ENCODE data around the gene BCAP29.

The BCAP29 gene

DNA sequence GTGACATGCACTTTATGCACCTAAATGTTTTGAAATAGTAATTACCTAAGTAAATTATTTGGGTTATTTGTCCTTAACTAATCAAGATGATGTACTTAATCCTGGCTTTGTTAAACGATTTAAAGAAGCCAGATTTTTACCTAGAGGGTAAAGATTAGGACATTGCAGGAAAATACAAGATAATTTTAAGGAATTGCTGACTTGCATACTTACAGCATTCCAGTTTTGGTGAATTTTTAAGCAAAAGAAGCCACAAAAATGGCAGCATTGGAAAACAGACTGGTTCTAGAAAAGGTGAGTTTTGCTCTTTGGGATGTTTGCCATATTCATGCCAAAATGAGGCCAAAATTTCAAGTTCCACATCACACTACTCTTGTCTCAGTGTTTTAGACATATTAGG lies 33.4 kb downstream of the BCAP29 start (continued):
- TF ChIP-seq, protein P1, sequence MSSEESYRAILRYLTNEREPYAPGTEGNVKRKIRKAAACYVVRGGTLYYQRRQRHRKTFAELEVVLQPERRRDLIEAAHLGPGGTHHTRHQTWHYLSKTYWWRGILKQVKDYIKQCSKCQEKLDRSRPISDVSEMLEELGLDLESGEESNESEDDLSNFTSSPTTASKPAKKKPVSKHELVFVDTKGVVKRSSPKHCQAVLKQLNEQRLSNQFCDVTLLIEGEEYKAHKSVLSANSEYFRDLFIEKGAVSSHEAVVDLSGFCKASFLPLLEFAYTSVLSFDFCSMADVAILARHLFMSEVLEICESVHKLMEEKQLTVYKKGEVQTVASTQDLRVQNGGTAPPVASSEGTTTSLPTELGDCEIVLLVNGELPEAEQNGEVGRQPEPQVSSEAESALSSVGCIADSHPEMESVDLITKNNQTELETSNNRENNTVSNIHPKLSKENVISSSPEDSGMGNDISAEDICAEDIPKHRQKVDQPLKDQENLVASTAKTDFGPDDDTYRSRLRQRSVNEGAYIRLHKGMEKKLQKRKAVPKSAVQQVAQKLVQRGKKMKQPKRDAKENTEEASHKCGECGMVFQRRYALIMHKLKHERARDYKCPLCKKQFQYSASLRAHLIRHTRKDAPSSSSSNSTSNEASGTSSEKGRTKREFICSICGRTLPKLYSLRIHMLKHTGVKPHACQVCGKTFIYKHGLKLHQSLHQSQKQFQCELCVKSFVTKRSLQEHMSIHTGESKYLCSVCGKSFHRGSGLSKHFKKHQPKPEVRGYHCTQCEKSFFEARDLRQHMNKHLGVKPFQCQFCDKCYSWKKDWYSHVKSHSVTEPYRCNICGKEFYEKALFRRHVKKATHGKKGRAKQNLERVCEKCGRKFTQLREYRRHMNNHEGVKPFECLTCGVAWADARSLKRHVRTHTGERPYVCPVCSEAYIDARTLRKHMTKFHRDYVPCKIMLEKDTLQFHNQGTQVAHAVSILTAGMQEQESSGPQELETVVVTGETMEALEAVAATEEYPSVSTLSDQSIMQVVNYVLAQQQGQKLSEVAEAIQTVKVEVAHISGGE (tag by site-specific recombination; conservative IDR thresholded peaks at IDR 0.05; ENCODE audit: low read depth) = no peak
- TF ChIP-seq, protein P2, sequence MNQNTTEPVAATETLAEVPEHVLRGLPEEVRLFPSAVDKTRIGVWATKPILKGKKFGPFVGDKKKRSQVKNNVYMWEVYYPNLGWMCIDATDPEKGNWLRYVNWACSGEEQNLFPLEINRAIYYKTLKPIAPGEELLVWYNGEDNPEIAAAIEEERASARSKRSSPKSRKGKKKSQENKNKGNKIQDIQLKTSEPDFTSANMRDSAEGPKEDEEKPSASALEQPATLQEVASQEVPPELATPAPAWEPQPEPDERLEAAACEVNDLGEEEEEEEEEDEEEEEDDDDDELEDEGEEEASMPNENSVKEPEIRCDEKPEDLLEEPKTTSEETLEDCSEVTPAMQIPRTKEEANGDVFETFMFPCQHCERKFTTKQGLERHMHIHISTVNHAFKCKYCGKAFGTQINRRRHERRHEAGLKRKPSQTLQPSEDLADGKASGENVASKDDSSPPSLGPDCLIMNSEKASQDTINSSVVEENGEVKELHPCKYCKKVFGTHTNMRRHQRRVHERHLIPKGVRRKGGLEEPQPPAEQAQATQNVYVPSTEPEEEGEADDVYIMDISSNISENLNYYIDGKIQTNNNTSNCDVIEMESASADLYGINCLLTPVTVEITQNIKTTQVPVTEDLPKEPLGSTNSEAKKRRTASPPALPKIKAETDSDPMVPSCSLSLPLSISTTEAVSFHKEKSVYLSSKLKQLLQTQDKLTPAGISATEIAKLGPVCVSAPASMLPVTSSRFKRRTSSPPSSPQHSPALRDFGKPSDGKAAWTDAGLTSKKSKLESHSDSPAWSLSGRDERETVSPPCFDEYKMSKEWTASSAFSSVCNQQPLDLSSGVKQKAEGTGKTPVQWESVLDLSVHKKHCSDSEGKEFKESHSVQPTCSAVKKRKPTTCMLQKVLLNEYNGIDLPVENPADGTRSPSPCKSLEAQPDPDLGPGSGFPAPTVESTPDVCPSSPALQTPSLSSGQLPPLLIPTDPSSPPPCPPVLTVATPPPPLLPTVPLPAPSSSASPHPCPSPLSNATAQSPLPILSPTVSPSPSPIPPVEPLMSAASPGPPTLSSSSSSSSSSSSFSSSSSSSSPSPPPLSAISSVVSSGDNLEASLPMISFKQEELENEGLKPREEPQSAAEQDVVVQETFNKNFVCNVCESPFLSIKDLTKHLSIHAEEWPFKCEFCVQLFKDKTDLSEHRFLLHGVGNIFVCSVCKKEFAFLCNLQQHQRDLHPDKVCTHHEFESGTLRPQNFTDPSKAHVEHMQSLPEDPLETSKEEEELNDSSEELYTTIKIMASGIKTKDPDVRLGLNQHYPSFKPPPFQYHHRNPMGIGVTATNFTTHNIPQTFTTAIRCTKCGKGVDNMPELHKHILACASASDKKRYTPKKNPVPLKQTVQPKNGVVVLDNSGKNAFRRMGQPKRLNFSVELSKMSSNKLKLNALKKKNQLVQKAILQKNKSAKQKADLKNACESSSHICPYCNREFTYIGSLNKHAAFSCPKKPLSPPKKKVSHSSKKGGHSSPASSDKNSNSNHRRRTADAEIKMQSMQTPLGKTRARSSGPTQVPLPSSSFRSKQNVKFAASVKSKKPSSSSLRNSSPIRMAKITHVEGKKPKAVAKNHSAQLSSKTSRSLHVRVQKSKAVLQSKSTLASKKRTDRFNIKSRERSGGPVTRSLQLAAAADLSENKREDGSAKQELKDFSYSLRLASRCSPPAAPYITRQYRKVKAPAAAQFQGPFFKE (tag by site-specific recombination; IDR thresholded peaks at IDR 0.05; ENCODE audit: borderline replicate concordance) = no peak

DNA sequence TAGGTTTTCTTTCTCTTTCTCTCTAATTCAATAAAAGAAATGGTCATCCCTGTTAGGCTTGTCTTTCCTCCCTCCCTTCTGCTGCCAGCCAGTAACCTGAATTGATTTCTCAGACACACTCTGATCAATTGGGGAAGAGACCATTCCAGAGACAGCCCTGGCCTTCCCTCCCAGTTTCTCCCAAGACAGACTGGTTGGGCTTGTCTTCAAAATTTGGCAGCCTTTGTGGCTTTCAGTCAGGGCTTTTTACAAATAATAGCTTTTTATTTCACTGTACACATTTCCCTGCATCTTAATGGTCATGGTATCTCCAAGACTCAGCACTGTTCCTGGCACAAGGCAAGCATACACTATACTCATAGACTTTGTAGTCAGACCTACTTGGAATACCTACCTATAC lies 33.9 kb downstream of the BCAP29 start:
- POLR2A ChIA-PET = no interaction called here
- H3K9me3 ChIP-seq (ENCODE audit: control insufficient read depth, insufficient read depth, low read depth, low read length) = no peaks in the 10 kb centered on the region
- TF ChIP-seq ZNF24 (tag by site-specific recombination; IDR thresholded peaks at IDR 0.05) = no peak
- TF ChIP-seq, protein P3, sequence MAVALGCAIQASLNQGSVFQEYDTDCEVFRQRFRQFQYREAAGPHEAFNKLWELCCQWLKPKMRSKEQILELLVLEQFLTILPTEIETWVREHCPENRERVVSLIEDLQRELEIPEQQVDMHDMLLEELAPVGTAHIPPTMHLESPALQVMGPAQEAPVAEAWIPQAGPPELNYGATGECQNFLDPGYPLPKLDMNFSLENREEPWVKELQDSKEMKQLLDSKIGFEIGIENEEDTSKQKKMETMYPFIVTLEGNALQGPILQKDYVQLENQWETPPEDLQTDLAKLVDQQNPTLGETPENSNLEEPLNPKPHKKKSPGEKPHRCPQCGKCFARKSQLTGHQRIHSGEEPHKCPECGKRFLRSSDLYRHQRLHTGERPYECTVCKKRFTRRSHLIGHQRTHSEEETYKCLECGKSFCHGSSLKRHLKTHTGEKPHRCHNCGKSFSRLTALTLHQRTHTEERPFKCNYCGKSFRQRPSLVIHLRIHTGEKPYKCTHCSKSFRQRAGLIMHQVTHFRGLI (tag by site-specific recombination; IDR thresholded peaks at IDR 0.05) = peak; percentile 95
- no peak for TF ChIP-seq ZNF48 (tag by site-specific recombination; IDR thresholded peaks at IDR 0.05)
- no peaks in the 10 kb centered on the region for H3K4me1 ChIP-seq (ENCODE audit: control insufficient read depth, insufficient read depth, low read length)
- no peak overlapping the region for H3K4me3 ChIP-seq (ENCODE audit: low read depth, low read length)
- CTCF ChIA-PET = no interaction called here
- no peak overlapping the region for H3K27ac ChIP-seq (ENCODE audit: extremely low read depth, low read depth, low read length)
- H3K36me3 ChIP-seq (ENCODE audit: control insufficient read depth in 2 of 2, insufficient read depth in 1 of 2, low read length in 2 of 2) = peaks cover 3 to 6% of the 10 kb centered on the region in 2 experiments

DNA sequence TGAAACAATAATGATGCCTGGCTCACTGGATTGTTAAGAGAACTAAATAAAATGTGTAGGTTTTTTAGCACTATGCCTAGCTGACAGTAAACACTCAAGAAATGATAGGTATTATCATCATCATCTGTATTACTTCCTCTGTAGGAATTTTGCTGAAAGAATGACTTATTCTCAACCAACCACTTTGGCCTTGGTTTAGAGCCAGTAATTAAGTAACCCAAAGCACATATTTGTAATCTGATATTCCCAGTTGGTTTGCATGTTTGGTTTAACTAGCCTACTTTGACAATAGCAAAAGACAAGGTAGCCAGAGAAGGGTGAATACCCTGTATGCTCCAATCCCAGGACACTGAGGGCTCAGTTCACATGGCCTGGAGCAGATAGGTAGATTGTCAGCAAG lies 34.4 kb downstream of the BCAP29 start:
- ChIA-PET POLR2A (no interaction called here), CTCF (interaction anchor here (0.6 kb wide), 1 partner anchor 1440 kb away, joined by 4 read pairs; no protein-coding TSS in a partner anchor)
- Histone ChIP-seq H3K9me3 (ENCODE audit: control insufficient read depth, insufficient read depth, low read depth, low read length) (no peaks in the 10 kb centered on the region), H3K36me3 (ENCODE audit: control insufficient read depth in 2 of 2, insufficient read depth in 1 of 2, low read length in 2 of 2) (peaks cover 3 to 6% of the 10 kb centered on the region in 2 experiments), H3K27ac (ENCODE audit: extremely low read depth, low read depth, low read length) (no peak overlapping the region), H3K4me1 (ENCODE audit: control insufficient read depth, insufficient read depth, low read length) (no peaks in the 10 kb centered on the region), H3K4me3 (ENCODE audit: low read depth, low read length) (no peak overlapping the region)
- TF ChIP-seq ZNF274 (IDR thresholded peaks at IDR 0.05; ENCODE audit: low read length) (no peak), ZNF274 (tag by site-specific recombination; IDR thresholded peaks at IDR 0.05; ENCODE audit: borderline replicate concordance) (no peak), ZFHX2 (tag by site-specific recombination; conservative IDR thresholded peaks at IDR 0.05) (no peak), SCRT1 (tag by site-specific recombination; IDR thresholded peaks at IDR 0.05; ENCODE audit: borderline replicate concordance) (no peak), ZNF391 (tag by site-specific recombination; IDR thresholded peaks at IDR 0.05; ENCODE audit: borderline replicate concordance, low read depth) (no peak), ZNF24 (tag by site-specific recombination; IDR thresholded peaks at IDR 0.05) (peak; percentile 45; the same call in 1 of the 2 replicates), ZNF221 (tag by site-specific recombination; IDR thresholded peaks at IDR 0.05; ENCODE audit: borderline replicate concordance) (no peak), ZNF157 (tag by site-specific recombination; IDR thresholded peaks at IDR 0.05) (no peak), SP7 (tag by site-specific recombination; IDR thresholded peaks at IDR 0.05) (peak; percentile 97)
- TF ChIP-seq, protein P4, sequence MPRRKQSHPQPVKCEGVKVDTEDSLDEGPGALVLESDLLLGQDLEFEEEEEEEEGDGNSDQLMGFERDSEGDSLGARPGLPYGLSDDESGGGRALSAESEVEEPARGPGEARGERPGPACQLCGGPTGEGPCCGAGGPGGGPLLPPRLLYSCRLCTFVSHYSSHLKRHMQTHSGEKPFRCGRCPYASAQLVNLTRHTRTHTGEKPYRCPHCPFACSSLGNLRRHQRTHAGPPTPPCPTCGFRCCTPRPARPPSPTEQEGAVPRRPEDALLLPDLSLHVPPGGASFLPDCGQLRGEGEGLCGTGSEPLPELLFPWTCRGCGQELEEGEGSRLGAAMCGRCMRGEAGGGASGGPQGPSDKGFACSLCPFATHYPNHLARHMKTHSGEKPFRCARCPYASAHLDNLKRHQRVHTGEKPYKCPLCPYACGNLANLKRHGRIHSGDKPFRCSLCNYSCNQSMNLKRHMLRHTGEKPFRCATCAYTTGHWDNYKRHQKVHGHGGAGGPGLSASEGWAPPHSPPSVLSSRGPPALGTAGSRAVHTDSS (tag by site-specific recombination; IDR thresholded peaks at IDR 0.05) = peak; percentile 62
- TF ChIP-seq, protein P5, sequence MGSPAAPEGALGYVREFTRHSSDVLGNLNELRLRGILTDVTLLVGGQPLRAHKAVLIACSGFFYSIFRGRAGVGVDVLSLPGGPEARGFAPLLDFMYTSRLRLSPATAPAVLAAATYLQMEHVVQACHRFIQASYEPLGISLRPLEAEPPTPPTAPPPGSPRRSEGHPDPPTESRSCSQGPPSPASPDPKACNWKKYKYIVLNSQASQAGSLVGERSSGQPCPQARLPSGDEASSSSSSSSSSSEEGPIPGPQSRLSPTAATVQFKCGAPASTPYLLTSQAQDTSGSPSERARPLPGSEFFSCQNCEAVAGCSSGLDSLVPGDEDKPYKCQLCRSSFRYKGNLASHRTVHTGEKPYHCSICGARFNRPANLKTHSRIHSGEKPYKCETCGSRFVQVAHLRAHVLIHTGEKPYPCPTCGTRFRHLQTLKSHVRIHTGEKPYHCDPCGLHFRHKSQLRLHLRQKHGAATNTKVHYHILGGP (tag by site-specific recombination; IDR thresholded peaks at IDR 0.05) = no peak
- TF ChIP-seq, protein P6, sequence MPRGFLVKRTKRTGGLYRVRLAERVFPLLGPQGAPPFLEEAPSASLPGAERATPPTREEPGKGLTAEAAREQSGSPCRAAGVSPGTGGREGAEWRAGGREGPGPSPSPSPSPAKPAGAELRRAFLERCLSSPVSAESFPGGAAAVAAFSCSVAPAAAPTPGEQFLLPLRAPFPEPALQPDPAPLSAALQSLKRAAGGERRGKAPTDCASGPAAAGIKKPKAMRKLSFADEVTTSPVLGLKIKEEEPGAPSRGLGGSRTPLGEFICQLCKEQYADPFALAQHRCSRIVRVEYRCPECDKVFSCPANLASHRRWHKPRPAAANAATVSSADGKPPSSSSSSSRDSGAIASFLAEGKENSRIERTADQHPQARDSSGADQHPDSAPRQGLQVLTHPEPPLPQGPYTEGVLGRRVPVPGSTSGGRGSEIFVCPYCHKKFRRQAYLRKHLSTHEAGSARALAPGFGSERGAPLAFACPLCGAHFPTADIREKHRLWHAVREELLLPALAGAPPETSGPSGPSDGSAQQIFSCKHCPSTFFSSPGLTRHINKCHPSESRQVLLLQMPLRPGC (tag by site-specific recombination; IDR thresholded peaks at IDR 0.05) = 0 out of 2 replicates have a peak, but pooled peaks have one; percentile 53

All from HEK293 (cell line).